Spleen (tissue), 7 donors: ENCODE results near the gene CSMD2.
"Not testable (repeated sequence)": the region's sequence is repeated elsewhere in the genome, so short reads cannot be mapped to it uniquely, and the experiment has no call there.

Experiments used
- CTCF ChIP-seq, 11 experiments: fragments of 200-600 bp in 7 of 11; fragments of 450-650 bp in 4 of 11; sonication (generic) in 4 of 11; IDR thresholded peaks in 8 of 11; conservative IDR thresholded peaks in 3 of 11; 1 replicate in 7 of 11; 2 replicates in 4 of 11; pipeline versions ENCODE4 v1.4.0 to v1.8.0; 2016 to 2021; ENCODE audit warnings: antibody characterized with exemption in 11 of 11, inconsistent platforms in 4 of 11, mild to moderate bottlenecking in 1 of 11
- POLR2A ChIP-seq, 3 donors: fragments of 450-650 bp; IDR thresholded peaks; one replicate each; pipeline ENCODE4 v1.5.1; 2017; ENCODE audit warnings: antibody characterized with exemption in 3 of 3, mild to moderate bottlenecking in 1 of 3
- POLR2AphosphoS5 ChIP-seq, 3 donors: sonication (generic); formaldehyde crosslinking; IDR thresholded peaks; one replicate each; pipeline ENCODE4 v1.5.1; 2017; ENCODE audit warnings: antibody characterized with exemption in 3 of 3
- donor health status: DM: no; HTN: no; CAD: no; lungs with moderate emphysema.
- donor health status: DM: no; HTN: no; CAD: no.
- donor health status: DM: no; HTN: no; CAD: no.

GRCh38 chr1:34183381-34183780, 18.4 kb upstream of the CSMD2 start:
- not testable (repeated sequence) for TF ChIP-seq CTCF (IDR thresholded peaks at IDR 0.05 in 8 of 11, conservative IDR thresholded peaks at IDR 0.05 in 3 of 11); POLR2A (IDR thresholded peaks at IDR 0.05); POLR2AphosphoS5 (IDR thresholded peaks at IDR 0.05)
